SKM-1 (cell line): ENCODE results near the gene ATP2A2.

Source experiments
- DNase-seq: peaks from one replicate; lab custom pipeline; 2025; ENCODE audit not compliant: unreplicated experiment; lab: John Stamatoyannopoulos, UW

ATP2A2 gene

GRCh38 chr12:110289044-110289710 is 8.1 kb downstream of the ATP2A2 start:
- no peak for DNase-seq

- no peak for DNase-seq
Measured at GRCh38 chr12:110289711-110290078, 8.6 kb downstream of the ATP2A2 start.

- no peak for DNase-seq
Measured at GRCh38 chr12:110301065-110301806, 20.2 kb downstream of the ATP2A2 start.

DNA sequence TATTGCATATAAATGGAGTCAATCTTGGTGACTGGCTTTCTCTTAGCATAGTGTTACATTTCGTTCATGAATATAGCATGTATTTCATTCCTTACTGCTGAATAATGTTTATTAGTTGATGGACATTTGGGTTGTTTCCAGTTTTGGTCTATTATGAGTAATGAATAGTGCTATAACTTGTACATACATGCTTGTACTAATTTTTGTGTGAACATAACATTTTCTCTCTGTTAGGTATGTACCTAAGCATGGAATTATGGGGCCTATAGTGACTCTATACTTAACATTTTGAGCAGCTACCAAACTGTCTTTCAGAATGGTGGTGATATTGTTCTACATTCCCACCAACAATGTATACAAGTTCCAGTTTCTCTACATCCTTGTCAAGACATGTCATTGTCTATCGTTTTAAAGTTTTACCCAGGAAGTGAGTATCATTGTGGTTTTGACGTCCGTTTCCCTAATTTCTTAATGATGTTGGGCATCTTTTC is 23.1 kb downstream of the ATP2A2 start:
- DNase-seq: no peak

DNA sequence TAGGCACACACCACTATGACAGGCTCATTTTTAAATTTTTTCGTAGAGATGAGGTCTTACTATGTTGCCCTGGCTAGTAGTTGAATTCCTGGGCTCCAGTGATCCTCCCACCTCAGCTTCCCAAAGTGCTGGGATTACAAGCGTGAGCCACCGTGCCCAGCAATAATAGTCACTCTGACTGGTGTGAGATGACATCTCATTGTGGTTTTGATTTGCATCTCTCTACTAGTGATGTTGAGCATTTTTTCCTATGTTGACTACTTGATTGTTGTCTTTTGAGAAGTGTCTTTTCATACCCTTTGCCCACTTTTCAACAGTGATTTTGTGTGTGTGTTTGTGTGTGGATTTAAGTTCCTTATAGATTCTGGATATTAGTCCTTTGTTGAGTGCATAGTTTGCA is 26.3 kb downstream of the ATP2A2 start:
- no peak for DNase-seq

GRCh38 chr12:110310763-110311162 is 29.7 kb downstream of the ATP2A2 start:
- no peak for DNase-seq

DNA sequence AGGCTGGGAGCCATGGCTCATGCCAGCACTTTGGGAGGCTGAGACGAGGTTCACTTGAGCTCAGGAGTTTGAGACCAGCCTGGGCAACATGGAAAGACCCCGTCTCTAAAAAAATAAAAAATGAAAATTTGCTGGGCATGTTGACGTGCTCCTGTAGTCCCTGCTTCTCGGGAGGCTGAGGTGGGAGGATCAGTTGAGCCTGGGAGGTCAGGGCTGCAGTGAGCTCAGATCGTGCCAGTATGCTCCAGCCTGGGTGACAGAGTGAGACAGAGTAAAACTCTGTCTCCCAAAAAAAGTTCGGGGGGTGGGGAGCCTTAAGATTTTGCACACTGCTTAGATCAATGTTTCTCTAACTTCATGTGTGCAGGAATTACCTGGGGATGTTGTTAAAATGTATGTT is 30.9 kb downstream of the ATP2A2 start:
- DNase-seq: no peak

- no peak for DNase-seq
Measured at GRCh38 chr12:110312581-110313360, 31.7 kb downstream of the ATP2A2 start.

- DNase-seq: no peak
Measured at GRCh38 chr12:110314308-110314707, 33.3 kb downstream of the ATP2A2 start.

DNA sequence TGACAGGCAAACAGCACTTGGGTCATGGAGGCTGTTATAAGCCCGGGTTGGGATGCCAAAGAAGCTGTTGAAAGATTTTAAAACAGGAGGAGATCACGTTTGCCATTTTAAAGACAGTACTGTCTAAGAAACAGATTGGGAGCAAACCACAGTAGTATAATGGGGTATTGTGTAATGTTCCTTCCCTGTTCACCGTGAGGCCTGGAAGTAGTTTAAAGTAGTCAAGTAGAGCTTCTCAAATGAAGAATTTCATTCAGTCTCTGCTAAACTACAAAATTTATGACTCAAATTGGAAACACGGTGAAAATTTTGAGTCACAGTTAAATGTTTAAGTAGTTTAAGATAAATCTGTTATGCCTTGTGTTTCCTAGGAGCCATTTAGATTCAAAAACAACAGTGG is 35.8 kb downstream of the ATP2A2 start:
- DNase-seq: peak; percentile 2

GRCh38 chr12:110317911-110318310 is 36.9 kb downstream of the ATP2A2 start:
- DNase-seq: no peak

DNA sequence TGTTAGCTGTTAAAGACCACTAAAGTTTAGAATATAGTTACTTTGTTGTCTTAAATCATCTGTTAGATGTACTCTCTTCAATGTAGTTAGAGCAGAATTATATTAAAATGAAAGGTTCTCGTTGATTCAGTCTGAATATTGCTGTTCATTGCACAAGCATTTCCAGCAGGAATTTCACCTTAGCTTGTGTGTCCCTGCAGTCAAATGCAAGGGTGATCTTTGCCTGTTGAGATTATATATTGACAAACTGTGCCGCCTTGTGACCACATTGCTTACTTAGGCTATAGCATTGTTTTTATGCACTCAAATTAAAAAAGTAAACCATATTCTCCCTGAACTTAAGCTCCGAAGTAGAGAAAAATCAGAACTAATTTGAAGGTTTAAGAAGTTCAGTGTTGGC is 39.5 kb downstream of the ATP2A2 start:
- DNase-seq: no peak

DNA sequence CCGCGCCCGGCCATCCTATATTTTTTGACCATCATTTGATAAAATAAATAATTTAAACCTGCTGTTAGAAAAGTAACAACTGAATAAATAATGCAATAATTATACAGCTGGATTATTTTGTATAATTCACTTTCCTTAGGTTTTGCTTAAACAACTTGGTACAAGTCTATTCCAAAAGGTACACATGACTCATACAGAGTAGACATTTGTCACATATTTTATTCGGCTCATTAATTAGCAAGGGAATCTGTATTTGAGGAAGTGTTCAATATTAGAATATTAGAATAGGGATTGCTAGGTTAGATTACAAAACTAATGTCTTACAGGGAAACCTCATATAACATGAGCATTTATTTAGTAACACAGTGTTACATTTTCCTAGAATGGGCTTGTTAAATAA is 48.7 kb downstream of the ATP2A2 start:
- DNase-seq: no peak

GRCh38 chr12:110330124-110330523 is 49.1 kb downstream of the ATP2A2 start:
- no peak for DNase-seq

GRCh38 chr12:110330544-110330943 is 49.5 kb downstream of the ATP2A2 start:
- peak; percentile 3 for DNase-seq

- no peak for DNase-seq
Measured at GRCh38 chr12:110333201-110333600, 52.2 kb downstream of the ATP2A2 start.

DNA sequence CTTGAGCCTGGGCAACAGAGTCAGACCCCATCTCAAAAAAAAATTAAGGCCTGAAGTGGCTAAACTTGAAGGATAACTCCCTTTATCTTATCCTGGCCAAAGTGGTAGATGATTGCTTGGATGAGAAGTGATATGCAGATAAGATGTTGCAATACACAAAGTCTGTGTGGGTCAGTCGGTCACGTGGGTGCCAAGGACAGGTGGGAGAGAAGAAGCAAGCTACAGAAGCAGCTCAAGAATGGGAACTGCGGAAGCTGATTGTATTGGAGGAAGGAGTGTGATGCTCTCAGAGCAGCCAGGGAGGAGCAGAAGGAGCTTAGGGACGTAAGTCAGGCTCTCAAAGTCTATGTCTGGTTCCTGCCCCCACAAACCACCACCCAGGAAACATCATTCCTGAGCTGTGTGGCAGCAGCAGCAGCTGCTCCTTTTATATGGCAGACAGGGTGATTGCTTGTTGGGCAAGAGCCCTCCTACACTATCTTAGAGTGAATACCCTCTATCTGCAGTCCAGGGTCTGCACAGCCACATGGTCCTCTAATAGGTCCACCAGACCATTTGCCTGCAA is 54.5 kb downstream of the ATP2A2 start:
- no peak for DNase-seq

GRCh38 chr12:110337912-110338710 is 57.1 kb downstream of the ATP2A2 start:
- no peak for DNase-seq

DNA sequence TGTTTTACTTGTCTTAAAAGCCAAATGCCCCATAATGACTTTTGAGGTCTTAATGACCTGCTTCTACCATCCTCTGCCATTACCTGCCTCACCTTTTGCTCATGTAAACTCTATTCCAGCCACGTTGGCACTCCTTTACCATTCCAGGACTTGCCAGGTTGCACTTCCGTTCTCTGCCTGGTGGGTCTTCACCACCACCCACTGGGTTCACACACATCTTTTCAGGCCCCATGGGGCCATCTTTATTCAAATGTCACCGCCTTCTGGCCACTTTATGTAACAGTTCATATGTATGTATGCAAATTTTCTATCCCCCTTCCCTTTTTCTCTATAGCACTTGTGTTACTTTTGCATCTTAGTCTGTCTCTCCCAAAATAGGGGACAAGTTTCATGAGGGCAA is 57.7 kb downstream of the ATP2A2 start:
- no peak for DNase-seq

- DNase-seq: no peak
Measured at GRCh38 chr12:110339184-110339952, 58.3 kb downstream of the ATP2A2 start.
